Loucy (cell line): ENCODE measurements around the gene SCNN1A.
A peak's percentile ranks its signal among the peaks of the same experiment; 100 is the strongest.

Experiments used
- H2AFZ ChIP-seq: fragments of 200-600 bp; sonication (generic); 2 replicates; pipeline ENCODE4 v1.6.0; 2016; ENCODE audit warnings: antibody characterized with exemption, mild to moderate bottlenecking, low read length, moderate library complexity
- H3F3A ChIP-seq: fragments of 200-600 bp; 2 replicates; pipeline ENCODE4 v1.6.0; 2016; ENCODE audit warnings: antibody characterized with exemption, low read depth, mild to moderate bottlenecking
- H3K27me3 ChIP-seq: fragments of 200-600 bp; sonication (generic); 2 replicates; pipeline ENCODE4 v1.6.1; 2014; ENCODE audit warnings: low read length, mild to moderate bottlenecking; ENCODE audit not compliant: insufficient read depth, poor library complexity, severe bottlenecking
- H3K36me3 ChIP-seq: fragments of 200-600 bp; sonication (generic); 2 replicates; pipeline ENCODE4 v1.6.1; 2016; ENCODE audit warnings: low read length; ENCODE audit not compliant: insufficient read depth
- H3K4me1 ChIP-seq: fragments of 200-600 bp; sonication (generic); 2 replicates; pipeline ENCODE4 v1.5.1; 2014; ENCODE audit warnings: low read length, mild to moderate bottlenecking; ENCODE audit not compliant: insufficient read depth, poor library complexity, severe bottlenecking
- H3K4me2 ChIP-seq: fragments of 200-600 bp; sonication (generic); 2 replicates; pipeline ENCODE4 v1.6.0; 2014; ENCODE audit warnings: antibody characterized with exemption, low read length, low read depth, mild to moderate bottlenecking; ENCODE audit not compliant: poor library complexity, severe bottlenecking
- H3K4me3 ChIP-seq: fragments of 200-600 bp; sonication (generic); 2 replicates; pipeline ENCODE4 v1.5.1; 2014; ENCODE audit warnings: low read length, mild to moderate bottlenecking, mixed read lengths; ENCODE audit not compliant: poor library complexity, severe bottlenecking
- H3K79me2 ChIP-seq: fragments of 200-600 bp; sonication (generic); 2 replicates; pipeline ENCODE4 v1.6.1; 2014; ENCODE audit warnings: low read length; ENCODE audit not compliant: insufficient read depth
- H3K9ac ChIP-seq: fragments of 200-600 bp; sonication (generic); 2 replicates; pipeline ENCODE4 v1.6.0; 2014; ENCODE audit warnings: mild to moderate bottlenecking, low read depth, low read length, moderate library complexity; ENCODE audit not compliant: poor library complexity, severe bottlenecking
- H3K9me2 ChIP-seq: fragments of 200-600 bp; sonication (generic); replicated peaks from 2 replicates; pipeline ENCODE4 v1.6.1; 2016; ENCODE audit warnings: low read depth, low read length, mixed read lengths
- H3K9me3 ChIP-seq: fragments of 200-600 bp; sonication (generic); 2 replicates; pipeline ENCODE4 v1.6.1; 2014; ENCODE audit warnings: mild to moderate bottlenecking, antibody characterized with exemption, low read length, low read depth; ENCODE audit not compliant: insufficient read depth
- H4K20me1 ChIP-seq: fragments of 200-600 bp; sonication (generic); 2 replicates; pipeline ENCODE4 v1.6.0; 2014; ENCODE audit warnings: antibody characterized with exemption, low read length, mild to moderate bottlenecking; ENCODE audit not compliant: insufficient read depth, poor library complexity, severe bottlenecking
- EZH2phosphoT487 ChIP-seq: fragments of 200-600 bp; IDR thresholded peaks from 2 replicates; pipeline ENCODE4 v1.6.1; 2018; ENCODE audit warnings: antibody characterized with exemption, mild to moderate bottlenecking, moderate library complexity, borderline replicate concordance
- TF ChIP-seq, protein P1 (sequence below): fragments of 200-600 bp; sonication (generic); conservative IDR thresholded peaks from 2 replicates; pipeline ENCODE4 v1.5.1; 2014; ENCODE audit warnings: mild to moderate bottlenecking, antibody characterized with exemption, low read length

The SCNN1A gene

DNA sequence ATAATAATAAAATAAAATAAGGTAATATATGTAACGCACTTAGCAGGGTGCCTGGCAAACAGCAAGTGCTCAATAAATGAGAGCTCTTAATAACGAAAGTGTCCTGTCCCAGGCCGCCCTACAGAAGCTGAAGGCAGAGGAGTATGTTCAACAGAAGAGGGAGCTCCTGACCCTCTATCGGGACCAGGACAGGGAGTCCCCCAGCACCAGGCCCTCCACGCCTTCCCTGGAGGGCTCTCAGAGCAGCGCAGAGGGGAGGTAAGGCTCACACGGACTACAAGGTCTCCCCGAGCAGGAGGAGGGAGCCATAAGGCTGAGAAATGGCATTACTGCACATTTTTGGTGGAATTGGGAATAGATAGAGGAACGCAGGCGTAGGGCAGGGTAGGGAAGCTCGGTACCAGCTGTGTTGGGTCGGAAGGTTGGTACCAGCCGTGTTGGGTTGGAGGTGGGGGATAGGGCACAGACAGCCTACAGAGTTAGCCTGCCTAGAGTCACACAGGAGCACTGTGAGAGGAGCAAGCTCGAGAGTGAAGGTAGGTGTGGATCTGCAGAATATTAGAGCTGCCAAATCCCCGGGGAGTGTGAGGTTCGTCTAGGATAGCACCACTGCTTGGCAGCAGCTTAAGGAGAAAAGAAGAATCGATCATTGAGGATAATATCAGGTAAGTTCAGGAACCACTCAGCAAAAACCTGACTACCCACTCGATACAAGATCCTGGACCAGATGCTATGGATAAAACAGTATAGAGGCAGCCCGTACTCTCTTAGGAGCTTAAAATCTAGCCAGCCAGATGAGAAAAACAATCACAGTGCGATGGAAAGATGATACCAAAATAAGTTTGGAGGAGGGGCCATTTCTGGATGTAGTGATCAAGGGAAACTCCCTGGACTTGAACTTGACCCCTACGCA is 48.8 kb downstream of the SCNN1A start:
- H3K4me1 ChIP-seq: peaks cover 17% of the 10 kb centered on the region
- TF ChIP-seq, protein P1, sequence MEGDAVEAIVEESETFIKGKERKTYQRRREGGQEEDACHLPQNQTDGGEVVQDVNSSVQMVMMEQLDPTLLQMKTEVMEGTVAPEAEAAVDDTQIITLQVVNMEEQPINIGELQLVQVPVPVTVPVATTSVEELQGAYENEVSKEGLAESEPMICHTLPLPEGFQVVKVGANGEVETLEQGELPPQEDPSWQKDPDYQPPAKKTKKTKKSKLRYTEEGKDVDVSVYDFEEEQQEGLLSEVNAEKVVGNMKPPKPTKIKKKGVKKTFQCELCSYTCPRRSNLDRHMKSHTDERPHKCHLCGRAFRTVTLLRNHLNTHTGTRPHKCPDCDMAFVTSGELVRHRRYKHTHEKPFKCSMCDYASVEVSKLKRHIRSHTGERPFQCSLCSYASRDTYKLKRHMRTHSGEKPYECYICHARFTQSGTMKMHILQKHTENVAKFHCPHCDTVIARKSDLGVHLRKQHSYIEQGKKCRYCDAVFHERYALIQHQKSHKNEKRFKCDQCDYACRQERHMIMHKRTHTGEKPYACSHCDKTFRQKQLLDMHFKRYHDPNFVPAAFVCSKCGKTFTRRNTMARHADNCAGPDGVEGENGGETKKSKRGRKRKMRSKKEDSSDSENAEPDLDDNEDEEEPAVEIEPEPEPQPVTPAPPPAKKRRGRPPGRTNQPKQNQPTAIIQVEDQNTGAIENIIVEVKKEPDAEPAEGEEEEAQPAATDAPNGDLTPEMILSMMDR: peak; percentile 55
- TF ChIP-seq EZH2phosphoT487: no peak
- H3K79me2 ChIP-seq: no peaks in the 10 kb centered on the region
- H3K9ac ChIP-seq: no peak overlapping the region
- H3K4me3 ChIP-seq: no peak overlapping the region
- H4K20me1 ChIP-seq: no peaks in the 10 kb centered on the region
- no peaks in the 10 kb centered on the region for H3K9me3 ChIP-seq
- H3F3A ChIP-seq: 0 out of 2 replicates have a peak, but pooled peaks cover 4% of the 10 kb centered on the region
- H3K9me2 ChIP-seq: no peaks in the 10 kb centered on the region
- H3K27me3 ChIP-seq: no peaks in the 10 kb centered on the region
- H3K36me3 ChIP-seq: peaks cover 41% of the 10 kb centered on the region; the same call in 1 of the 2 replicates
- H2AFZ ChIP-seq: no peak overlapping the region
- H3K4me2 ChIP-seq: no peak overlapping the region

GRCh38 chr12:6324936-6325750 is 50.2 kb downstream of the SCNN1A start:
- Histone ChIP-seq H3K4me2 (no peak overlapping the region), H3K27me3 (no peaks in the 10 kb centered on the region), H3K4me1 (peaks cover 17% of the 10 kb centered on the region), H3K4me3 (no peak overlapping the region), H3F3A (0 out of 2 replicates have a peak, but pooled peaks cover 4% of the 10 kb centered on the region), H3K9me2 (no peaks in the 10 kb centered on the region), H2AFZ (no peak overlapping the region), H3K79me2 (no peaks in the 10 kb centered on the region), H3K9me3 (no peaks in the 10 kb centered on the region), H3K36me3 (peaks cover 27% of the 10 kb centered on the region; the same call in 1 of the 2 replicates), H4K20me1 (no peaks in the 10 kb centered on the region), H3K9ac (no peak overlapping the region)
- TF ChIP-seq EZH2phosphoT487: no peak
- TF ChIP-seq, protein P1: no peak; the same call in 1 of the 2 replicates

DNA sequence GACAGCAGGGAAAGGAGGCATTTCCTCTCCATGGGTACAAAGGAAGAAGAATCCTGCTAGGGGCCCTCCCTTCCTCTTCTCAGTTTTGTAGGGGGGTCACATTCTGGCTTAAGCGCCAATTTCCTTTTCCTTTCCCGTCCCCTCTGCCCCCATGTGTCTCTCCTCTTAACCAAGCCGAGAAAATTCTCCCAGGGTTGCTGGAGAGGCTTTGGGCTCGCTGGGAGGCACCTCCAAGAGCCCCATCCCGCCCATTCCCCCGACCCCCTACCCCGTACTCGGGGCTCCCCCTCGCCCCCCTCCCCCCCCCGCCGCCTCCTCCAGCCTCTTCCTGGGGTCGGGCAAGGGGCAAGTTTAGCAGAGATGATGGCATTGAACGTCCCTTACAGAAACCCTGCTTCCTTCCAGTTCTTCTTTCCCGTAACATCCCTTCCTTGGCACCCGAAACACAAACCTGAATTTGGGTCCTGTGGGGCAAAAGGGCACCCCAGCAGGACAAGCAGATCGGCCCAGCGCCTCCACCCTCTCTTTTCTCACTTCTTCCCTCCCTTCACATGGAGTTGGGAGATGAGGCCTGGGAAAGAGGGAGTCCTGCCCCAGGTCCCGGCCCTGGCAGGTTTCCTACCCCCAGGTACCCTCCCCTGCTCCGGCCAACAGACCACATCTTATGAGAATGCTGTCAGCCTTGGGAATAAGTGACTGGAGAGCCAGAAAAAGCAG is 51.2 kb downstream of the SCNN1A start:
- Histone ChIP-seq H3K27me3 (no peaks in the 10 kb centered on the region), H3K9me3 (no peaks in the 10 kb centered on the region), H3K9ac (peak overlapping the region; percentile 26), H3K36me3 (peaks cover 17% of the 10 kb centered on the region; the same call in 1 of the 2 replicates), H2AFZ (no peak overlapping the region), H3K4me2 (peak overlapping the region; percentile 52), H3K4me1 (peaks cover 17% of the 10 kb centered on the region), H3K9me2 (no peaks in the 10 kb centered on the region), H3K4me3 (no peak overlapping the region), H3K79me2 (no peaks in the 10 kb centered on the region), H4K20me1 (no peaks in the 10 kb centered on the region), H3F3A (0 out of 2 replicates have a peak, but pooled peaks cover 4% of the 10 kb centered on the region)
- TF ChIP-seq, protein P1: no peak
- no peak for TF ChIP-seq EZH2phosphoT487
